A204.1 (cell line): ENCODE measurements around the gene ITGAL.
"Not testable (repeated sequence)": the region's sequence is repeated elsewhere in the genome, so short reads cannot be mapped to it uniquely, and the experiment has no call there.

Experiments
- FAIRE-seq: peaks from 2 replicates; lab custom pipeline; 2012; peaks lifted over from hg19 to GRCh38; lab: Jason Lieb, UNC

Gene ITGAL

DNA sequence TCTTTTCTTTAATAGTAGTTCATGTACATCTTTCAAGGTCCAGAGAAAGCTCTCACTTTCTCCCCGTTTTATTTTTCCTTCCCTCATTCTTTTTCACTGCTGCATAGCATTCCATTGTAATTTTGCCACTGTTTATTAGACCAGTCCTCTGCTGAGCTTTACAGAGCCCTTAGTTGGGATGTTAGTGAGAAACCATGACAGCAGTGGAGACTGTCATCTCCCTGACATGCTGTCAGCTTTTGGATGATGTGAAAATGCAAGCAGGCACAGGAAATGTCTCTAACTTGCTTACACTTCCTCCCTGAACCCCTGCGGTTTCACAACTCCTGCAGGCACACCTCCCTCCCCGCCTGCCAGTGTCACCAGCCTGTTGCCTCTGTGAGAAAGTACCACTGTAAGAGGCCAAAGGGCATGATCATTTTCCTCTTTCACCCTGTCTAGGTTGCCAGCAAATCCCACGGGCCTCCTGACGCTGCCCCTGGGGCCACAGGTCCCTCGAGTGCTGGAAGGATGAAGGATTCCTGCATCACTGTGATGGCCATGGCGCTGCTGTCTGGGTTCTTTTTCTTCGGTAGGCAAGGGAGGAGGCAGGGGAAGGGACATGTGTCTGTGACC, at the start of gene ITGAL:
ITGAL (plus strand) TSS at position 415 of the 615 bp plus-strand sequence; CDS start at position 511, 96 bp downstream.
- no peak for FAIRE-seq

DNA sequence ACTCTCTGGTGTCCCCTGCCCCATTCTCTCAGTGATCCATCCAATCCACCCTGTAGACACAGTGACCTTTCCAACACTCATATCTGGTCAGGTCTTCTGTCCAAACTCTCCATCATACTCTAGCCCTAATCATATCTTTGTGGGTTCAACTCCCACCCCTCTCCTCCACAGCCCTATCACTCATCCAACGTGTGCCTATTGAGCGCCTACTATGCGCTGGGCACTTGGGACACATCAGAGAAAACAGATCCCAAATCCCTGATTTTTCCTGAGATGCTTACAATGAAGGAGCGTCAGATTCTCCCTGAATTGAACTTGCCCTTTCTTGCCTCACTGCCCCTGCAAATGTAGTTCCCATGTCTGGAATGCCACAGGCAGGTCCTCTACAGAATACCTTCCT, 44.5 kb upstream of the ITGAL start:
- FAIRE-seq, result no peak

DNA sequence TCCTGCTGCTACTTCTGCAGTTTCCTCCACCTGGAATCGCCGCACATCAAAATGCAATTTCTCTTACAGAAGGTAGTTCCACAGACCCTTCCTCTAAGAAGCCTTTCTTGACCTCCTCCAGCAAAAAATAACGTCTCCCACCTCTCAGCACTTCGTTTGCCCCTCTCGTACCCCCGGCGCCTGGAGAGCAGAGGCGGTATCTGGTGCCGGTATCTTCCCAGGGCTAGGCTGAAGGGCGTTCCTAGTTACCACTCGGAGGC, 43.2 kb upstream of the ITGAL start:
- FAIRE-seq, result no peak

DNA sequence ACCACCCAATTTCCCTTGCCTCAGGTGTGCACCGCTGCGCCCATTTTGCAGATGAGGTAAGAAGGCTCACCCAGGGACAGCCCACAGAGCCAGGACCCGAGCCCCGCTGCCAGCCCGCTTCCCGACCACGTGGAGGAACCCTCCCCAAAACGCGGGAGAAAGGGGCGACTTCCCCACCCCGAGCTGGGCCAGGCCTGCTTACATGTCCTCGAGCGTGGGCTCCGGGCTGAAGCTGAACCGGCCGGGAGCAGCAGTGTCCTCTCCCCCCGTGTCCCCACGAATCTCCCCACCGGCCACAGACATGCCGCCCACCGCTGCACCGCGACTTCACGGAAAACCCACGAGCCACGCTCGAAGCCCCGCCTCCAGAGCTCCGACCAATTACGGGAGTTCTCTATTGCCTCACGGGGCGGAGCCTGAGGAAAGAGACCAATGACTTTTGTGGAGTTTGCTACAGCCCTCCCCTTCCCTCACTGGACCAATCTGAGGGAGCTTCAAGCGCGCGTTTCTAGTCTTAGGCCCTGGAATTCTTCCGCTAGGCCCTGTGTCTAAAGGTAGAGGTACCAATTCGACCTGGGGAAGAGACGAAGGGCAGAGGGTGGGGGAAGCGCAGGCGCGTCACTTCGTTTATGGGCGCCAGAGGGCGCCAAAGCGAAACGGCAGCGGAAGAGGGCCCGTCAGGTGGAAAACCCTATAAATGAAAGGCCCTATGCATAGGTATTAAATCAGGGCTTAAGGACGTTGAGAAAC, 42.7 kb upstream of the ITGAL start, which contains the start of gene DCTPP1:
DCTPP1 (minus strand) TSS at position 353 of the 750 bp plus-strand sequence; CDS start at position 303, 50 bp downstream.
- FAIRE-seq, result peak; percentile 96

DNA sequence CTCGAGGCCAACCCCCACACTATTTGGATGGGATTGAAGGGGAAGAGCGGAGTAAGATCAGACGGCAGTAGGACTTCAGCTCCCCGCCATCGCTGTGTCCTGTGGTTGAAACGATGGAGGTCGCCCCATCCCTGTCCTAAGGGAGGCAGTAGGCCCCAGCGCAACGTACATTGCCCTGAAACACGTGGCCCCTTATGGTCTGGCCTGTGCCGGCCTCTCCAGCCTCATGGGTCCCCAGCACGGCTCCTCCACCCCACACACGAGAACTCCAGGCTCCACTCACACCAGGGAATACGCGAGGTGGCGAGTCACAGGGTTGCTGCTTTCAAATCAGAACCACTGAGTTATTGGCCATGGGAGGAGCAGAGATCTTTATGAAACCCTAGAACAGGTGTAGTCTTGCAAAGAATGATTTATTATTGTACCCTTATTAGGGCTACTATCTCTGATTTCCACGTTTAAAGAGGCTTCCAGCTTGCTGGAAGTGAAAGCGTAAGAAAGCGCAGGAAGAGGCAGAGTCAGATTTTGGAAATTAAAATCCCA, 42.0 kb upstream of the ITGAL start:
- no peak for FAIRE-seq

DNA sequence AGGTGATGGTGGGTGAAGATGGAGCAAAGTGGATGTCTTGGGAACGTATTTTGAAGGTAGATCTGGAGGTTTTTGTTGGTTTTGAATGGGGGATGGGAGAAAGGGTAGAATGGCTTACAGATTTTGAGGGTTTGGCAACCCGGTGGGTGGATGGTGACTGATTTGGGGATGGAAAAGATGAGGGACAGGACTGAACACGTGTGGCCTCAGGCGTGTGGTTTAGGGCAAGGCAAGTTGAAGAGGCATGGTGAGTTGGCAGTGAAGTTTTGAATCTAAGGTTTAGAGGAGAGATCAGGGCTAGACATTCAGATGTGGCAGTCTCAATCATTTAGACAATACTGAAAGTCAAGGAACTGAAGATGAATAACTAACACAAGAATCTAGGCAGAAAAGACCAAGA, 37.7 kb upstream of the ITGAL start:
- FAIRE-seq, result no peak

DNA sequence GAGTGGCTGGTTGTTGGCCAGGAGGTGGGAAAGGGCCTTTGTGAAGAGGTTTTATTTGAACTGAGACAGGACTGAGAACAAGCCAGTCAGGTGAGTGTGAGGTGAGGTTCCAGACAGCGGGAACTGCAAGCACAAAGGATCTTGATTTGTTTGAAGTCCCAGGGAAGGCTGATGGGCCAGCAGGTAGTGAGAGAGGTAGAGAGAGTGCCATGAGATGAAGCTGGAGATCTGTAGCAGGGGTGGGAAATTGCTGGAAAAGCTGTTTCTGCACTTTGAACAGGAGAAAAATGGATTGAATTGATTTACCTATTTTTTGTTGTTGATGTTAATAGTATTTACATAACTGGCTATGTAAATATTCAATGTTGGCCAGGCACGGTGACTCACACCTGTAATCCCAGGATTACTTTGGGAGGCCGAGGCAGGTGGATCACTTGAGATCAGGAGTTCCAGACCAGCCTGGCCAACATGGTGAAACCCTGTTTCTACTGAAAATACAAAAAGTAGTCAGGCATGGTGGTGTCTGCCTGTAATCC, 35.0 kb upstream of the ITGAL start:
- no peak for FAIRE-seq

DNA sequence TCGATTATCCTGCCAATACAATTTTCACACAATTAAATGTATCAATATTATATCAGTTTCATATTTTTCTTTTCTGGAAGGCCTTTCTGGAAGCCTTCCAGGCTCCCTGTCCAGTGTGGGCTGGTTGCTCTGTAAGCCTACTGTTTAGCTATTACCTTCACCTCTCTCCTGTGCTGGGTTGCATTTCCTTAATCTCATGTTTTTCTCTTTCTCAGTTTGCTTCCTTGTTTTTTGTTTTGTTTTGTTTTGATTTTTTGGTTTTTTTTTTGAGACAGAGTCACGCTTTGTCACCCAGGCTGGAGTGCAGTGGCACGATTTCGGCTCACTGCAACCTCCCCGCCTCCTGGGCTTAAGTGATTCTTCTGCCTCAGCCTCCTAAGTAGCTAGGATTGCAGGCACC, 33.7 kb upstream of the ITGAL start:
- no peak for FAIRE-seq

DNA sequence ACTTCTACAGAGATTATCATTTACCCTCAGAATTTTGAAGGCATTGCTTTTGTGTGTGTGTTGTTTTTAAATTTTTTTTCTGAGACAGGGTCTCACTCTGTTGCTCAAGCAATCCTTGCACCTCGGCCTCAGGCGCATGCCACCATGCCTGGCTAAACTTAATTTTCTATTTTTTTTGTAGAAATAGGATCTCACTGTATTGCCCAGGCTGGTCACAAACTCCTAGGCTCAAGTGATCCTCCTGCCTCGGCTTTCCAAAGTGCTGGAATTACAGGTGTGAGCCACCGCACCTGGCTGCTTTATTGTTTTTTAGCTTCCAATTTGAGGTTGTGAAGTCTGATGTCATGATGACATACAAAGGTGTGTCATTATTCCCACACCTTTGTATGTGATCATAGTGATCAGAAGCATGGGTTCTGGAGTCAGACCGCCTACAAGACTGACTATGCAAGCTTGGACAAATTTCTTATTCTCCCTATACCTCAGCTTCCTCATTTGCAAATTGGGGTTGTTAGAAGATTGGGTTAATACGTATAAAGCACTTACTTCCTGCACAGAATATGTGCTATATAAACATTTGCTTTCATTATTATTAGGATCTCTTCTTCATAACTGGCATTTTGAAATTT, 32.7 kb upstream of the ITGAL start:
- no peak for FAIRE-seq

DNA sequence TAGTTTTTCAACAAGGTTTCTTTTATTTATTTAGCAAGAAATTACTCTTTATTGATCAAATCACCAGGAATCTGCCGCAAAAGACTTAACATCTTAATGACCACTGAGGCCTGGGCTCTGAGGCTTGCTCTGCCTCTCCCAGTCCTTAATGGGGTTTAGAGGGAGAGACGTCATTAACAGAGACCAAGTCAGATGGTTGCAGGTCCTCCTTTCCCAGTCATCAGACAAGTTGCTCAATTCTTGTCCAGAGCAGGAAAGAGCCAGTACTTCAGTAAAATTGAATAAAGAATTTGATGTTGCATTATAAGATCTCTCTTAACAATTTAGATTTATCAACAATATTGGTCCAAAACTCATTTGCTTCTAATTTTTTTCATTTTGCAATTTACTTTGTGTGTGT, 28.9 kb upstream of the ITGAL start:
- FAIRE-seq, result no peak

DNA sequence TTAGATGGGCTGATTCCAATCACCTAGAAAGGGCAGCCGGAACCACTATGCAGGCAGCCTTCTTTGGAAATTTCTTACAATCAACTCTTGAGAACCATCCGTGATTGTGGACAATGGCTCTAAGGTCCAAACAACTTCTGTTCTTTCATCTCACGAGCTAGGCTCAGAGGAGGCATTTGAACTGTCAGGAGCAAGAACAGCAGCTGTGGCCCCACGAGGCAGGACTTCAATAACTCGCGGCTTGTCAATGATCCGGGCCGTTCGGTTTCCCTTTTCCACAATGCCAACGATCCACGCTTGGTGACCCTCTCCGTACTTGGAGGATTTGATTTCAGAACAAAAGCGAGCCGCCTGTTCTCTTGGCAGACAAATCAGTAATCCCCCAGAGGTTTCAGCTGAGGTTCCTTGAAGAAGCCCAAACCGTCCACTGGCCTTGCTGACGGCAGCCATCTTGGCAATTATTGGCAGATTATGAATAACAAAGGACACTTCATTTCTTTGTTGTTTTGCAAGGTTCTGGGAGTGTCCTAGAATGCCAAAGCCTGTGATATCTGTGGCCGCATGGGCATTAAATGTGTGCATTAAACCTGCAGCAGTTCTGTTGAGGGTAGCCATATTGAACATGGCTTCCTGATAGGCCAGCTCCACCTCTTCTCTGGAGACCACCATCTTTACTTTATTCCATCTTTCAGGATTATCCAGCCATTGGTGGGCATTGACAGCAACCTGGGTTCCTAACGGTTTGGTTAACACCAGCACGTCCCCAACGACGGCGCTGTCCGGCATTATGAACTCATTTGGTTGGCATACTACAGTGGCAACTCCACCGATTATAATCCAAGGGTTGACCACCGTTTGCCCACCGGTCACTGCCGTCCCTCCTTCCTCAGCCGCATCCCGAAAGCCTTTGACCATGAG, 28.1 kb upstream of the ITGAL start:
- FAIRE-seq, result no peak

DNA sequence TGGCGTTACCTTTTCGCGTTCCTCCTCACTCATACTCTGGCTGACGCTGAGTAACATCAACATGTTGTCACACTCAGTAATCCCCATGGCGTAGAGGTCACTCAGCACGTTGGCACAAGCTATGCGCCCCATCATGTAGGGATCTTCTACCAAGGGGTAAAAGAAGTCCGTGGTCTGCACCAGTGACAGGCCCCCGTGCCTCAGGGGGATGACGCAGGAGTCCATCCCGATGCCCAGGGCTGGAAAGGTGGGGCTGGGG, 27.5 kb upstream of the ITGAL start:
- FAIRE-seq, result no peak

DNA sequence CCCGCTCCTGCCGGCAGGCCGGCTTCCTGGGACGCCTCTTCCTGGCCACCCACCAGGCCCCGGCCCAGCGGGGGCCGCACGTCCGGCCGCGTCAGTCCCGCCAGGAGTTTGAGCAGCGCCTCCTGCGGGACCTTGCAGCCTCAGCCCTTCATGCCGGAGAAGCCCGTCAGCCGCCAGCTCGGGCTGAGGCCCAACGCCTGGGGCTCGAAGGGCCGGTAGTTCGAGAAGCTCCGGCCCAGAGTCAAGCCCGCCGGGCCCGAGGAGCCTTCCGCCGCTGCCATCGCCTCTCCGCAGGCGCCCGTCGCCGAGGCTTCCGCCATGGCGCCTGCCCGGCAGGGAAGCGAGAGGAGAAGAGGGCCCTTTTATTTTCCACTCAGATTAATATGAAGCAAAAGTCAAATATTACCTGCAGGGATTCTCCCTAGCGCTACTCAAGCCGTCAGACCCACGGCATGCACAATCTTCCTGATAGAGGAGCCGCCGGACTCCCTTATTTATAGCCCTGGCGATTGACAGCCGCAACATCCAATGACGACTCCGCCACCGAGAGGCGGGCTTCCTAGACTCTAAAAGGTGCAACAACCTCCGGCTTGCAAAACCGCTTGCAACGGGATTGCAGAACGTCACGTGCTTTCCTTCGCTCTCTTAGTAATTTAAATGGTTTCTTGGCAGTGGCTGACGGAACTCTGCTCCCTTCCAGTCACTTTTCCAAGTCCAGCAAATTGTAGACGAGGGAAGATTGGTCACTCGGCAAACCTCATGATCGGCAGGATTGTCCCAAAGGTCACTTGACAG, 26.9 kb upstream of the ITGAL start, which contains the start of gene SEPHS2:
SEPHS2 (minus strand) TSS at position 467 of the 795 bp plus-strand sequence; CDS start at position 320, 147 bp downstream.
- no peak for FAIRE-seq

DNA sequence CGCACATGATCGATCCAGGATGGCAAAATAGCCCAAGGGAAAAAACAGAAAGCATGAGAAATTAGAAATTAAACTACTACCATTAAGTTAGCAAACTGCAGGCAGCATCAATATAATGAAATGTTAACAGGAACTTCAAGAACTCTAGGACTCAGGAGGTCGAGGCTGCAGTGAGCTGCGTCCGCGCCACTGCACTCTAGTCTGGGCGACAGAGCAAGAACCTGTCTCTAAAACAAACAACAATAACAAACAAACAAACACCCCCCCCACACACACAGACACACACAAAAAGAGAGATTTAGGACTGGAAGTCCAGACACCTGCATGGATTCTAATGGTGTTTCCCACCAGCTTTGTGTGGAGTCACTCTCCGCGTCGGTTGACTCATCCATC, 26.3 kb upstream of the ITGAL start:
- FAIRE-seq, result no peak

DNA sequence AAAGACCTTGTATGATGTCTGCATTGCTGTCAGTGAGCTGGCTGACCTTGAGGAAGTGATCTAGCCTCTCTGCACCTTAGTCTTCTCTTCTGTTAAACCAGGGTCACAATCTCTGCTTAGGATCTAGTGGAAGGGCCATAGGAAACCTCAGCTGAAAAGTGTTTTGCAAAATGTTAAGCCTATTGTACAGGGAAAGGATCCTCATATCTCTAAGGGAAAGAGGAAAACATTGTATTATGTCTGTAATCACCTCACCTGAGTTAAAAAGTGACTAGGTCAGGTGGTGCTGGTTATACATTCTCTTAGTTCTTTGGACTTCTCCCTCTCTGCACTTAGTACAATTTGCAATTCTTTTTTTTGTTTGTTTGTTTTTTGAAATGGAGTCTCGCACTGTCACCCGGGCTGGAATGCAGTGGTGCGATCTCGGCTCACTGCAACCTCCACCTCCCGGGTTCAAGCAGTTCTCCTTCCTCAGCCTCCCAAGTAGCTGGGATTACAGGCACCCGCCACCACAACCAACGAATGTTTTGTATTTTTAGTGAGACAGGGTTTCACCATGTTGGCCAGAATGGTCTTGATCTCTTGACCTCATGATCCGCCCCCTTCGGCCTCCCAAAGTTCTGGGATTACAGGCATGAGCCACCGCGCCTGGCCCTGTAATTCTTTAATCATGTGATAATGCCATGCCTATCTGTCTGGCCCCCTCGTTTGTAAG, 24.9 kb upstream of the ITGAL start:
- no peak for FAIRE-seq

DNA sequence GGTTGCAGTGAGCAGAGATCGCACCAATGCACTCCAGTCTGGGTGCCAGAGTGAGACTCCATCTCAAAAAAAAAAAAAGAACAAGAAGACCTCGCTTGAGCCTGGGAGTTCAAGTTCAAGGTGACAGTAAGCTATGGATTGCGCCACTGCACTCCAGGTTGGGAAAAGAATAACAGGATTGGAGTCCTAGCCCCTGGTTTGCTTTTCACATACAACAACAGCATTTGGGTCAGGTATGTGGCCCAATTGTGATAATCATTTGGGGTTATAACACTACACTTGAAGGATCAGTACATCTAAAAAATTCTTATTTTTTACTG, 23.5 kb upstream of the ITGAL start:
- FAIRE-seq, result no peak

DNA sequence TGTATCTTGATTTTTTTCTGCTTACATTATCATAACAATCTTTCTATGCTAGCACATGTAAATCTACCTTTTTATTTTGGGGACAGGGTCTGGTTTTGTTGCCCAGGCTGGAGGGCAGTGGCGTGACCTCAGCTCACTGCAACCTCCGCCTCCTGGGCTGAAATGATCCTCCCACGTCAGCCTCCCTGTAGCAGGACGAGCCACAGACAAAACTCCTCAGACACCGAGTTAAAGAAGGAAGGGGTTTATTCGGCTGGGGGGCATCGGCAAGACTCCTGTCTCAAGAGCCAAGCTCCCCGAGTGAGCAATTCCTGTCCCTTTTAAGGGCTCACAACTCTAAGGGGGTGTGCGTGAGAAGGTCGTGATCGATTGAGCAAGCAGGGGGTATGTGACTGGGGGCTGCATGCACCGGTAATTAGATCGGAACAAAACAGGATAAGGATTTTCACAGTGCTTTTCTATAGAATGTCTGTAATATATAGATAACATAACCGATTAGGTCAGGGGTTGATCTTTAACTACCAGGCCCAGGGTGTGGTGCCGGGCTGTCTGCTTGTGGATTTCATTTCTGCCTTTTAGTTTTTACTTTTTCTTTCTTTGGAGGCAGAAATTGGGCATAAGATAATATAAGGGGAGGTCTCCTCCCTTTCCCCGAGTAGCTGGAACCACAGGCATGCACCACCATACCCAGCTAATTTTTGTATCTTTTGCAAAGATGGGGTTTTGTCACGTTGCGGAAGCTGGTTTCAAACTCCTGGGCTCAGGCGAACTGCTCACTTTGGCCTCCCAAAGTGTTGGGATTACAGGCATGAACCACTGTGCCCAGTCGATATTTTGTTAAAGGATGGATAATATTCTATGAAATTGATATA, 19.6 kb upstream of the ITGAL start:
- not testable (repeated sequence) for FAIRE-seq

DNA sequence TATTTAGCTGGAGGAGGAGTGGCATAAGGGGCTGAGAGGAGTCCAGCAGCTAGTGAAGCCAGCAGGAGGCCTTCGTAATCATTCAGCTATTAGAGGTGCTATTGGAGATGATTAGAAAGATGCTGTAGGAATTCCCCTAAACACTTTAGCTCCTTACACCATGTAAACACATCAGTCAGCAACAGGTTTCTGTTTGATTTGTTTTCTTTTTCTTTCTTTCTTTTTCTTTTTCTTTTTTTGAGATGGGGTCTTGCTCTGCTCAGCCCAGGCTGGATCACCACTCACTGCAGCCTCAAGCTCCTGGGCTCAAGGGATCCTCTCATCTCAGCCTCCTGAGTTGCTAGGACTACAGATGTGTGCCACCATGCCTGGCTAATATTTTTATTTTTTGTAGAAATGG, 16.2 kb upstream of the ITGAL start:
- no peak for FAIRE-seq

DNA sequence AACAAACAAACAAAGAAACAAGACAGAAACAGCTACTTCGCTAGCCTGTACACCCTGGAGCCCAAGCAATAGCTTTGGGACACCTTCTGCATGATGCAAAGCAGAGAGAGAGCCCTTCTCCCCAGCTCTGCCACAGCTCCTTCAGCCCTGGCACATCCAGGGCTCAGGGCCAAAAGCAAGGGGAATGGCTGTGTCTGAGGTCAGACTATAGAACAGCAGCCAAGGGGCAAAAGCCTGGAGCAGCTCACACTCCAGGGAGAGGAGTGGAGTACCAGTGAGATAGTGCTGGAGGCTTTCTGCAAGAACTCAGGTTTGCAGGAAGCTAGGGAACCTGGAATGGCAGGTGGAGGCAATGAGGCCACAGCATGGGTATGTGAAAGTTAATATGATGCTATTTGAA, 15.3 kb upstream of the ITGAL start:
- no peak for FAIRE-seq
